ENCODE measurements around the gene FRAS1. TPM values are rescaled to one million over a fixed set of nuclear protein-coding genes. Genes with fewer than 3 reads are reported as not detected.
"Not testable (repeated sequence)": the region's sequence is repeated elsewhere in the genome, so short reads cannot be mapped to it uniquely, and the experiment has no call there.

The FRAS1 gene
- total RNA-seq, 2 donors from 2014 or later, result not detected

GRCh38 chr4:78483811-78484210 lies 426.7 kb downstream of the FRAS1 start:
- Mint-ChIP-seq H3K27me3 (peaks cover 18% of the 10 kb centered on the region), H3K9me3 (no peaks in the 10 kb centered on the region), H3K27ac (no peak overlapping the region), H3K4me1 (no peaks in the 10 kb centered on the region), H3K36me3 (ENCODE audit: low read depth) (no peaks in the 10 kb centered on the region), H3K4me3 (no peak overlapping the region)
- no peak for ATAC-seq (replicated peaks)

- no peaks in the 10 kb centered on the region for H3K36me3 Mint-ChIP-seq (ENCODE audit: low read depth)
Measured at GRCh38 chr4:78484574-78484973, 427.5 kb downstream of the FRAS1 start.

GRCh38 chr4:78493731-78494130 lies 436.6 kb downstream of the FRAS1 start:
- no peaks in the 10 kb centered on the region for H3K4me1 Mint-ChIP-seq

More at GRCh38 chr4:78484574-78484973, 427.5 kb downstream of the FRAS1 start:
- H3K27ac Mint-ChIP-seq, result no peak overlapping the region
- H3K4me1 Mint-ChIP-seq, result no peaks in the 10 kb centered on the region
- H3K4me3 Mint-ChIP-seq, result no peak overlapping the region
- H3K9me3 Mint-ChIP-seq, result no peaks in the 10 kb centered on the region
- H3K27me3 Mint-ChIP-seq, result peaks cover 18% of the 10 kb centered on the region
- no peak for ATAC-seq (replicated peaks)

GRCh38 chr4:78496021-78496643 lies 439.0 kb downstream of the FRAS1 start:
- ATAC-seq (replicated peaks), result no peak
- Mint-ChIP-seq H3K27me3 (peaks cover 3% of the 10 kb centered on the region), H3K36me3 (ENCODE audit: low read depth) (no peaks in the 10 kb centered on the region), H3K4me1 (no peaks in the 10 kb centered on the region), H3K4me3 (no peak overlapping the region), H3K9me3 (no peaks in the 10 kb centered on the region), H3K27ac (no peak overlapping the region)

More at GRCh38 chr4:78493731-78494130, 436.6 kb downstream of the FRAS1 start:
- H3K27me3 Mint-ChIP-seq, result peaks cover 8% of the 10 kb centered on the region
- no peaks in the 10 kb centered on the region for H3K9me3 Mint-ChIP-seq
- ATAC-seq (replicated peaks), result peak; percentile 21
- H3K4me3 Mint-ChIP-seq, result no peak overlapping the region
- H3K36me3 Mint-ChIP-seq (ENCODE audit: low read depth), result no peaks in the 10 kb centered on the region
- no peak overlapping the region for H3K27ac Mint-ChIP-seq

DNA sequence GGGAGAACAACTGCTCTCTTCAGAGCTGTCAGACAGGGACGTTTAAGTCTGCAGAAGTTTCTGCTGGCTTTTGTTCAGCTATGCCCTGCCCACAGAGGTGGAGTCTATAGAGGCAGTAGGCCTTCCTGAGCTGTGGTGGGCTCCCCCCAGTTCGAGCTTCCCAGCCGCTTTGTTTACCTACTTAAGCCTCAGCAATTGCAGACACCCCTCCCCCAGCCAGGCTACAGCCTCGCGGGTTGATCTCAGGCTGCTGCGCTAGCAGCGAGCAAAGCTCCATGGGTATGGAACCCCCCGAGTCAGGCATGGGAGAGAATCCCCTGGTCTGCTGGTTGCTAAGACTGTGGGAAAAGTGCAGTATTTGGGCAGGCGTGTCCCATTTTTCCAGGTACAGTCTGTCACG lies 449.1 kb downstream of the FRAS1 start:
- H3K27me3 Mint-ChIP-seq, result peaks cover 11% of the 10 kb centered on the region
- not testable (repeated sequence) for H3K9me3 Mint-ChIP-seq; H3K36me3 Mint-ChIP-seq (ENCODE audit: low read depth); H3K4me3 Mint-ChIP-seq; H3K4me1 Mint-ChIP-seq; H3K27ac Mint-ChIP-seq; ATAC-seq (replicated peaks)

DNA sequence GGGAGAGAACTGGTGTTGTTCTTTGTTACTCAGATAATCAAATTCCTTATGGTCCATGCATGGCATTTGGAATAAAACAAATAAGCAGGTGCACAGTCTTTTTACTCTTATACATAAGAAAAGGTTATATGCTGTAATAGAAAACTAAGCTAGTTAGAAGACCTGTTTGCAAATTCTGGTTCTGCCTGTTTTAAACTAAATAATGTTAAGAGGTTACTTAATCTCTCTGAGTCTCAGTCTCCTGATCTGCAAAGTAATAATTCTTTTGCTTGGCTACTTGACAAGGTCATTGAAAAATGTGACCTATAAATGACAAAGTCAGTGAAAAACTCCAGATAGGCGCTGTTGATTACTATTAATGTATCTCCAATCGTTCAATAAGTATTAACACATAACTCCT lies 451.9 kb downstream of the FRAS1 start:
- Mint-ChIP-seq H3K27me3 (peaks cover 7% of the 10 kb centered on the region), H3K9me3 (no peaks in the 10 kb centered on the region), H3K27ac (no peak overlapping the region), H3K36me3 (ENCODE audit: low read depth) (no peaks in the 10 kb centered on the region), H3K4me1 (no peaks in the 10 kb centered on the region), H3K4me3 (no peak overlapping the region)
- no peak for ATAC-seq (replicated peaks)

- ATAC-seq (replicated peaks), result no peak
- H3K27me3 Mint-ChIP-seq, result peaks cover 7% of the 10 kb centered on the region
- H3K4me1 Mint-ChIP-seq, result no peaks in the 10 kb centered on the region
- H3K27ac Mint-ChIP-seq, result no peak overlapping the region
- no peak overlapping the region for H3K4me3 Mint-ChIP-seq
- no peaks in the 10 kb centered on the region for H3K9me3 Mint-ChIP-seq
- no peaks in the 10 kb centered on the region for H3K36me3 Mint-ChIP-seq (ENCODE audit: low read depth)
Measured at GRCh38 chr4:78510108-78510507, 453.0 kb downstream of the FRAS1 start.

DNA sequence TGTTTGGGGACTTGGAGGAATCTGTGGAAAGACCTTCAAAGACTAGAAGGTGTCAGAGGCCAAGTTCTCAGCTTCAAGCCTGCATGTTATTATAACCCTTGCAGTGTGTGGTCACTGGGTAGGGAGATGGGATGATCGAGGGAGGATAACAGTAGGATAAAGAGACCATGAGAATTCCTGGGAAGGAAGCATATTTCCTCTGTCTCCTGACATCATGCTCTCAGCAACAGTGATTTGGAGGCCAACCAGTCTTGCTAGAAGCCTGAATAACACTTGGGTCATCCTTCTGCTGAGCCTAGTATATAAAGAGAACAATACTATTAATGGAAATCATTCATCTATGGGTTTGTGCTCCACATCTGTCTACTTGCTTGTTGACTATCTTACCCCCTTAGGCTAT lies 453.6 kb downstream of the FRAS1 start:
- no peaks in the 10 kb centered on the region for H3K9me3 Mint-ChIP-seq
- peaks cover 3% of the 10 kb centered on the region for H3K27me3 Mint-ChIP-seq
- ATAC-seq (replicated peaks), result no peak
- no peaks in the 10 kb centered on the region for H3K4me1 Mint-ChIP-seq
- H3K27ac Mint-ChIP-seq, result no peak overlapping the region
- H3K36me3 Mint-ChIP-seq (ENCODE audit: low read depth), result no peaks in the 10 kb centered on the region
- no peak overlapping the region for H3K4me3 Mint-ChIP-seq

DNA sequence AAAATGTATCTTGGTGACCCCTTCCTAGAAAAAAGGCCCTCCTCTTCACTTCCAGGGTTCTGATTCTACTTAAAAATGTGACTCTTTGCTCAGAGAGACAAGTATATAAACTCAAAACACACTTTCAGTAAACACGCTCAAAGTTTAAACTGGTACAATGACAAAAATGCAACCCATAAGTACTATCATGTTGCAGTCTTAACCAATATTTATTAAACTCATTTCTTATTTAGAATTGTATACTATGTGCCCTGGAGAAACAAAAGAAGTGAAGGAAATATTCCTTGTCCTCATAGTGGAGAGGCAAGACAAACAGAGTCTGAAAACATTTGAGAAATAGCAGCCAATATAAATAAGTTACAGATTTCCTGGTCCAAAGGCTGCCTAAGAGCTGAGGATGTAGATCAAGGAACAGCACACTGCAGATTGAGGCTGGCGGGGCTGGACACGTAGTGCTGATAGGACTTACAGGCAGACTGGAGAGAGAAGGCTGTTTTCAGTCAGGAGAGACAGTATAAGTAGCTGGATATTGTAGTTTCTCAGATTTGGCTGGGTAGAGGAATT lies 455.3 kb downstream of the FRAS1 start:
- no peaks in the 10 kb centered on the region for H3K36me3 Mint-ChIP-seq (ENCODE audit: low read depth)
- no peaks in the 10 kb centered on the region for H3K27me3 Mint-ChIP-seq
- ATAC-seq (replicated peaks), result no peak
- no peaks in the 10 kb centered on the region for H3K9me3 Mint-ChIP-seq
- no peaks in the 10 kb centered on the region for H3K4me1 Mint-ChIP-seq
- H3K4me3 Mint-ChIP-seq, result no peak overlapping the region
- H3K27ac Mint-ChIP-seq, result no peak overlapping the region

GRCh38 chr4:78513411-78513975 lies 456.4 kb downstream of the FRAS1 start:
- Mint-ChIP-seq H3K4me1 (no peaks in the 10 kb centered on the region), H3K36me3 (ENCODE audit: low read depth) (no peaks in the 10 kb centered on the region)

GRCh38 chr4:78517050-78517652 lies 460.0 kb downstream of the FRAS1 start:
- Mint-ChIP-seq H3K27ac (no peak overlapping the region), H3K27me3 (peaks cover 4% of the 10 kb centered on the region), H3K4me3 (no peak overlapping the region), H3K36me3 (ENCODE audit: low read depth) (no peaks in the 10 kb centered on the region), H3K4me1 (no peaks in the 10 kb centered on the region), H3K9me3 (no peaks in the 10 kb centered on the region)
- no peak for ATAC-seq (replicated peaks)

More at GRCh38 chr4:78513411-78513975, 456.4 kb downstream of the FRAS1 start:
- no peak overlapping the region for H3K27ac Mint-ChIP-seq
- H3K27me3 Mint-ChIP-seq, result no peaks in the 10 kb centered on the region
- H3K4me3 Mint-ChIP-seq, result no peak overlapping the region
- no peaks in the 10 kb centered on the region for H3K9me3 Mint-ChIP-seq
- ATAC-seq (replicated peaks), result no peak

DNA sequence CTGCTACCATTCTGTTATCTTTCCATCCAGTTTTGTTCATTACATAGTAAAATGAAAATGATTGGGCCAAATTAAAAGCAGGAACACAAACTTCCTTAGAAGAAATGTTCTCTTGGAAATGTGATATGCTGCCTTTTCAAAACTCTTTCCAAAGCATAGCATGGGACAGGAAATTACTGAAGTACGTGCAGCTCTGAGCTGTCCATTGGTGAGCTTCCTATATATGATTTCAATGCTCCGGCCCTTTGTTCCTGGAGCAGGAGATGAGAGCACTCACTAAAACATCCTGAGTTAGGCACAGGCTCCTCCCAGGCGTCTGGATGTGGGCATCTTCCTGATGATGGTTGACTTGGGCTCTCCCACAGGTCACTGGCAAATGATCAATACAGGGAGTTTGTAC lies 461.4 kb downstream of the FRAS1 start:
- Mint-ChIP-seq H3K27me3 (peaks cover 4% of the 10 kb centered on the region), H3K4me1 (no peaks in the 10 kb centered on the region), H3K9me3 (no peaks in the 10 kb centered on the region), H3K27ac (no peak overlapping the region), H3K36me3 (ENCODE audit: low read depth) (no peaks in the 10 kb centered on the region), H3K4me3 (no peak overlapping the region)
- ATAC-seq (replicated peaks), result no peak

DNA sequence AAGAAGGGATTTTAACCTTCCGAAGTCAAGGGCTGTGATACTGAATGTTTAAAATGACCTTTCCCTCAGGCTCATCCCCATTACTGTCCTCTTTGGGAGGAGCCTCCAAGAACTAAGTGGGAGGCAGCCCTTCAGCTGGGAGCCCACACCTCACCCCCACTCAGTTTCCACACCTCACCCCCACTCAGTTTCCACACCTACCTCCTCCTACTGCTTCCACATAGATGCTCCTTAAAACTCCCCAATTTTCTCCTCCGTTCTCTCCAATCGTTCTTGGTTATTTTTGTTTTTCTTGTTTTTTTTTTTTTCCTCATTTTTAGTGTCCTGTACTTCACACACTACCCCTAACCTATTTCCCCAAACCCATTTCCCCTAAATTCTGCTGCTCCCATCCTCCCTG lies 462.8 kb downstream of the FRAS1 start:
- Mint-ChIP-seq H3K4me3 (no peak overlapping the region), H3K4me1 (no peaks in the 10 kb centered on the region), H3K27me3 (peaks cover 12% of the 10 kb centered on the region), H3K36me3 (ENCODE audit: low read depth) (no peaks in the 10 kb centered on the region), H3K27ac (no peak overlapping the region), H3K9me3 (no peaks in the 10 kb centered on the region)
- no peak for ATAC-seq (replicated peaks)

GRCh38 chr4:78520808-78521226 lies 463.7 kb downstream of the FRAS1 start:
- Mint-ChIP-seq H3K9me3 (no peaks in the 10 kb centered on the region), H3K4me1 (no peaks in the 10 kb centered on the region), H3K27ac (no peak overlapping the region), H3K27me3 (peaks cover 12% of the 10 kb centered on the region), H3K4me3 (no peak overlapping the region), H3K36me3 (ENCODE audit: low read depth) (no peaks in the 10 kb centered on the region)
- no peak for ATAC-seq (replicated peaks)

GRCh38 chr4:78524009-78524408 lies 466.9 kb downstream of the FRAS1 start:
- H3K4me3 Mint-ChIP-seq, result no peak overlapping the region
- H3K27ac Mint-ChIP-seq, result no peak overlapping the region
- no peaks in the 10 kb centered on the region for H3K36me3 Mint-ChIP-seq (ENCODE audit: low read depth)
- no peaks in the 10 kb centered on the region for H3K4me1 Mint-ChIP-seq
- H3K27me3 Mint-ChIP-seq, result peaks cover 12% of the 10 kb centered on the region
- no peak for ATAC-seq (replicated peaks)
- no peaks in the 10 kb centered on the region for H3K9me3 Mint-ChIP-seq

Measured in activated T-helper 17 cell treated with anti-CD3 and anti-CD28 coated beads, Interleukin-2, amount 50 U/mL, for 72 hours (primary cell).